ENCODE measurements around the gene TGFBR1. TPM values are rescaled to one million over a fixed set of nuclear protein-coding genes. Genes with fewer than 3 reads are reported as not detected.
A peak's percentile ranks its signal among the peaks of the same experiment; 100 is the strongest.

TGFBR1 gene
- polyA plus RNA-seq (2014; cell fraction: cytosol; rRNA removed): 24.6 and 24.7 TPM in 2 replicates
- polyA plus RNA-seq (2014; cell fraction: nucleus; rRNA removed): 13.3 and 15.2 TPM in 2 replicates

GRCh38 chr9:99104459-99105151 lies at the start of gene TGFBR1:
Gene TGFBR1 (plus strand): TSS chr9:99105113. CDS start chr9:99105206, 93 bp downstream.
- peak; percentile 89 for DNase-seq (ENCODE audit: low spot score)

DNA sequence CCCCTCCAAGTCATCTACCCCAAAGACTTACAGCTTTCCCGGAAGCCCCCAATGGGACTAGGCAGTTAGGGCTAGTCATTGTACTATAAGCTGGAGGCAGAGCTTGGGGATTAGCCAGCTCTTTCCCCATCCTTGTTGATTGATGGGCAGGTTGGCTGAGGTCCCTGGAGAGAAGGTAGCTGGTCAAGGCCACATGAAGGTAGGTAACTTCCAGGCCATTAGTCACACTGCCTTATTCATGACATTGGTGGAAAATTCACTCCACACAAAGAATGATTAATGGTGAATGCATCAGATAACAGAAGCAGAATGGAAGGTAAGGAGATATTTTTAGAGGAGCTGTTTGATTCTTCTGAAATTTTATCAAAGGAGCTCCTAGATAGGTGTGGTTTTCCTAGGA lies 49.5 kb upstream of the TGFBR1 start:
- DNase-seq (ENCODE audit: low spot score): no peak

GRCh38 chr9:99056186-99056585 lies 48.7 kb upstream of the TGFBR1 start:
- no peak for DNase-seq (ENCODE audit: low spot score)

GRCh38 chr9:99056886-99057664 lies 47.8 kb upstream of the TGFBR1 start:
- DNase-seq (ENCODE audit: low spot score): no peak

DNA sequence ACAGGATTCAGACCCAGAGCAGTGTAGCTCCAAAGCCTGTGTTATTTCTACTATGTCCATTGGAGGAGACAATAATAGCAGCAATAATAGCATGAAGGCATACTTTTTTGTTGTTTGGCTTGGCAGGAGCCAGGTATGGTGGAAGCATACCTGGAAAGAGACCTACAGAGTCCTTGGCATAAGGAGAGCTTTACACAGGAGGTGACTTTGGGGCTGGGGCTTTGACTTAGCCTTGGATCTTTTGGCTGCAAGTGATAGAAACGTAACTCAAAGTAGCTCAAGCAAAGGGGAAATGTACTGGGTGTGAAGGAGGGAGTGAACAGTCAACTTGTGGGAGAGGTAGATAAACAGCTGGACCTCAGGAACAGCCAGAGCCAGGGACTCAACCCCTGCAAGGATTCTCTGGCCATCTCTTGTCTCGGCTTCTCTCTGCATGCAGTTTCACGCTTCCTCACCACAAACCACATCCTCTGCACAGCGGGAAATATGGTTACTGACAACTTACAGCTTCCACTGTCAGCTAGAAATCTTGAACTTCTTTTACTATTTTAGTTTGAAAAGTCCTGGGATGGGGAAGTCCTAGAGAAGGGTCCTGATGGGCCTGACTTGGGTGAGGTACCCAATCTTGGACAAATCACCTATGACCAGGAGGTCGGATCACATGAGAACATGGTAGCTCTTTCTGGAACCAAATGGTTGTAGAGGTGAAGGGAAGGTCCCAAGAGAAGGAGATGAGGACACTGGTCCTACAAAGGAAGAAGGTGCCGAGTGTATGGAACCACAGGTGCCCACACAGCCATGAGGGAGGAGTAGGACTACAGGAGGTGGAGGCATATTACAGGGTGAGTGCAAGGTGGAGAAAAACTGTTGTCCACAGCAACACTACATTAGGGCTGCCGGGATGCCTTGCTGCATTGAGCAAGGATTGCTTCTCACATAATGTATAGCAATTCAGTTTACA lies 47.0 kb upstream of the TGFBR1 start:
- DNase-seq (ENCODE audit: low spot score): no peak

GRCh38 chr9:99058964-99059921 lies 45.7 kb upstream of the TGFBR1 start:
- no peak for DNase-seq (ENCODE audit: low spot score)

DNA sequence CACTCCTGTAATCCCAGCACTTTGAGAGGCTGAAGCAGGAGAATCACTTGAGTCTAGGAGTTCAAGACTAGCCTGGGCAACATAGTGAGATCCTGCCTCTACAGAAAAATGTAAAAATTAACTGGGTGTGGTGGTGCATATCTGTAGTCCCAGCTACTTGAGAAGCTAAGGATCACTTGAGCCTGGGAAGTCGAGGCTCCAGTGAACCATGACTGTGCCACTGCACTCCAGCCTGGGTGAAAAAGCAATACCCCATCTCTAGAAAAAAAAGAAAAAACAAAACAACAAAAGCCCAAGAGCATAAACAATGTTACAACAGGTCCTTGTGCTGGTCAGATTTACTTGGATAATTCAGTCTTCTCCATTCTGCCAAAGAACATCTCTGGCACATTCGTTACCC lies 44.3 kb upstream of the TGFBR1 start:
- no peak for DNase-seq (ENCODE audit: low spot score)

- no peak for DNase-seq (ENCODE audit: low spot score)
These were observed 42.4 kb upstream of the TGFBR1 start for GRCh38 chr9:99062549-99062948.

DNA sequence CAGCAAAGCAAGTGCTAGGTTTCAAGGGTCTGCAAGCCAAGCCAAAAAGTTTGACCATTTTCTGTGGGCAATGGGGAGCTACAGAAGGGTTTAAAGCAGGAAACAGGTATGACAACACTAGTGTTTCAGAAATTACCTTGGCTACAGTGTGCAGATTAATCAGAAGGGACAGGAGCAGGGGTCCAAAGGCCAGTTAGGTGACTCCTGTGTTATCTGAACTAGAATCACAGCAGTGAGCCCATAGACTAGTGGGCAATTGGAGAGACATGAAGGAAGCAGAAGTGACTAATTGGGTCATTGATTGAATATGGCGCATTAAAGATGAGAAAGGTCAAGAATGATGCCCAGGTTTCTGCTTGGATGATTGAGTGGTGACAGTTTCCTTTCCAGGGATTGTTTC lies 41.4 kb upstream of the TGFBR1 start:
- DNase-seq (ENCODE audit: low spot score): no peak

GRCh38 chr9:99066571-99066970 lies 38.3 kb upstream of the TGFBR1 start:
- DNase-seq (ENCODE audit: low spot score): no peak

- no peak for DNase-seq (ENCODE audit: low spot score)
These were observed 35.8 kb upstream of the TGFBR1 start for GRCh38 chr9:99069075-99069474.

DNA sequence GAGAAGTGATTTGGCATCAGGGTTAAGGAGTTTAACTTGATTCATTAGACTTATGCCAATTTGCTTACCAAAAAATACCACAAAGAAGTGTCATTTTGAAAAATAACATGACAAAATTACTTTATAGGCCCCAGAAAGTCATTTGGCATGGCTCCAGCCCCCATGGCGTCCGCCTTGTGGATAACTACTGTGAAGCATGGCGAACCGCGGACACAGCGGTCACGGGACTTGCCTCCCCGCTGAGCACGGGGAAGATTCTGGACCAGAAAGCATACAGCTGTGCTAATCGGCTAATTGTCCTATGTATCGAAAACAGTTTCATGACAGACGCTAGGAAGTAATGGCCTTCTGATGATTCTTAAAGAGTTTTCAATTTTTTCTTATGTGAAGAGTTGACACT lies 35.4 kb upstream of the TGFBR1 start:
- DNase-seq (ENCODE audit: low spot score): no peak

GRCh38 chr9:99070681-99071080 lies 34.2 kb upstream of the TGFBR1 start:
- DNase-seq (ENCODE audit: low spot score): no peak

GRCh38 chr9:99071313-99072039 lies 33.4 kb upstream of the TGFBR1 start:
- DNase-seq (ENCODE audit: low spot score): no peak

DNA sequence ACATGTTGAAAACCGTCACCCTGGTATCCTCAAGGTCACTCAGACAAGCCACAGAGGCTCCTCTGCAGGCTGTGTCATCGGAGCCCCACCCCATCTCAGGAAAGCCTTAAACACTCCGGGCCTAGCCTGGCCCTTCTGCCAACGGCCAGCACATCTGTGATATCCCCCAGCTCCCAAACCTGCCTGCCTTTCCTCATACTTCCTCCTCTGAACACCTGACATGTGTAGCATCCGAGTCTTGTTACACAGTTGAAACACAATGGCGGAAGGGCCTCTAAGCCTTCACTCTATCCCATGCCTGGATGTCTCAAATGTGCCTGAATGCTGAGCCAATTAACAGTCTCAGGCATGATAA lies 32.9 kb upstream of the TGFBR1 start:
- no peak for DNase-seq (ENCODE audit: low spot score)

DNA sequence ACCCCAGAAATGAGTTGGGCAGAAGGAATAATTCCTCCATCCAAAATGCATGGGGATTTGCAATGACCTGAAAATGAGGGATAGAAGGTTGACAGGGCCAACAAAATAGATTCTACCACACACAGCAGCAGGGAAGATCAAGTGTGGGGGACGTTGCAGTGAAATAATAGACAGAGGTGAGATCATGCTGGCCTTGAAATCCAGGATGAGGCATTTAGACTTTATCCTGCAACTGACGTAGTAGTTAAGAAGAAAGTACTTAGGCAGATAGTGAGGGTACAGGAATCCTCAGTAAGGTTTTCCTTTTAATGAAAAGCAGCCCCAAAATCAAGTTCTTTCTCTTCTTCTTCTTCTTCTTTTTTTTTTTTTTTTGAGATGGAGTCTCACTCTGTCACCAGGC lies 31.6 kb upstream of the TGFBR1 start:
- no peak for DNase-seq (ENCODE audit: low spot score)

- no peak for DNase-seq (ENCODE audit: low spot score)
These were observed 30.7 kb upstream of the TGFBR1 start for GRCh38 chr9:99073985-99074901.

- DNase-seq (ENCODE audit: low spot score): no peak
These were observed 30.0 kb upstream of the TGFBR1 start for GRCh38 chr9:99074902-99075245.
